Transverse colon (tissue), 4 donors: Measurements from ENCODE around the gene COLEC12. TPM values are rescaled to one million over a fixed set of nuclear protein-coding genes. Genes with fewer than 3 reads are reported as not detected.

ENCODE experiments used
- DNase-seq: peaks from one replicate; pipeline ENCODE4 v3.0.0-alpha.2; 2019
- H3K27ac ChIP-seq, 4 donors: fragments of 200-600 bp; sonication (generic); 2 replicates each; pipeline ENCODE4 v1.5.1; 2016 to 2018; ENCODE audit warnings: inconsistent platforms in 4 of 4
- H3K27me3 ChIP-seq: fragments of 200-600 bp; sonication (generic); 2 replicates; pipeline ENCODE4 v1.5.1; 2017; ENCODE audit warnings: inconsistent platforms
- H3K36me3 ChIP-seq, 4 donors: fragments of 200-600 bp; sonication (generic); 2 replicates each; pipeline ENCODE4 v1.5.1; 2017 to 2019; ENCODE audit warnings: inconsistent platforms in 4 of 4
- H3K4me1 ChIP-seq, 4 donors: fragments of 200-600 bp; sonication (generic); 2 replicates each; pipeline ENCODE4 v1.5.1; 2017 to 2020; ENCODE audit warnings: inconsistent platforms in 4 of 4
- H3K4me3 ChIP-seq, 4 donors: fragments of 200-600 bp; sonication (generic); 1 replicate in 1 of 4; 2 replicates in 3 of 4; pipeline versions ENCODE4 v1.5.1 to v1.6.1; 2017 to 2019; ENCODE audit warnings: inconsistent platforms in 4 of 4
- H3K9me3 ChIP-seq, 2 donors: fragments of 200-600 bp; sonication (generic); 2 replicates each; pipeline ENCODE4 v1.5.1; 2017 to 2019; ENCODE audit warnings: inconsistent platforms in 2 of 2
- CTCF ChIP-seq, 5 experiments: fragments of 200-600 bp in 3 of 5; fragments of 450-650 bp in 2 of 5; sonication (generic) in 3 of 5; IDR thresholded peaks; 1 replicate in 2 of 5; 2 replicates in 3 of 5; pipeline ENCODE4 v1.5.1; 2016 to 2017; ENCODE audit warnings: antibody characterized with exemption in 5 of 5, inconsistent platforms in 3 of 5, mild to moderate bottlenecking in 2 of 5, moderate library complexity in 1 of 5
- EP300 ChIP-seq: sonication (generic); formaldehyde crosslinking; IDR thresholded peaks from one replicate; pipeline ENCODE4 v1.6.1; 2017; ENCODE audit warnings: antibody characterized with exemption, low read depth
- POLR2A ChIP-seq: fragments of 450-650 bp; IDR thresholded peaks from one replicate; pipeline ENCODE4 v1.6.1; 2016; ENCODE audit warnings: antibody characterized with exemption, mild to moderate bottlenecking, moderate library complexity
- POLR2AphosphoS5 ChIP-seq, 3 donors: sonication (generic); formaldehyde crosslinking; IDR thresholded peaks; one replicate each; pipeline ENCODE4 v1.6.1; 2016; ENCODE audit warnings: antibody characterized with exemption in 3 of 3
- WGBS, 2 donors: methylation state at CpG; one replicate each; pipeline ENCODE4 v1.1.5; 2018; ENCODE audit warnings: low coverage in 1 of 2; 5-methylcytosine and 5-hydroxymethylcytosine counted together
- in situ Hi-C, 4 donors: fragments of 200-750 bp; cut with MboI; loops; one replicate each; pipeline versions ENCODE4 v1.15.0 to v1.15.1; 2017; ENCODE audit warnings: low sequenced_read_pairs in 3 of 4, low pct_ligation_motif_present in 1 of 4, low pct_unique_long_range_greater_than_20kb in 1 of 4
- intact Hi-C: fragments of 100-400 bp; cut with DNase I; formaldehyde crosslinking; loops from one replicate; pipeline ENCODE4 v1.15.1; 2023; ENCODE audit warnings: low total_unique reads
- total RNA-seq, 4 donors: library from RNA; depleted of rRNA; stranded (reverse); fragments of >200 nt; gene quantifications; one replicate each; pipeline ENCODE4 v1.1.0, GENCODE V29; 2016

Gene COLEC12
- total RNA-seq, 4 donors from 2014 or later = 1.4 to 7.8 (median 2.8) TPM

GRCh38 chr18:340044-340443 is 160.5 kb downstream of the COLEC12 start:
- Histone ChIP-seq H3K4me3 (no peak overlapping the region), H3K4me1 (no peaks in the 10 kb centered on the region), H3K9me3 (no peaks in the 10 kb centered on the region), H3K27me3 (no peaks in the 10 kb centered on the region), H3K36me3 (no peaks in the 10 kb centered on the region), H3K27ac (peak overlapping the region in 3 of 4 donors; percentile 1 to 47 (median 21))
- TF ChIP-seq CTCF (IDR thresholded peaks at IDR 0.05) = no peak
- TF ChIP-seq EP300 = no peak
- no peak for TF ChIP-seq POLR2A
- peak in 1 of 3 donors; percentile 32 for TF ChIP-seq POLR2AphosphoS5 (IDR thresholded peaks at IDR 0.05)
- WGBS, 2 donors = 72% methylated on average over 9 to 10 of the region's 10 CpGs
- in situ Hi-C loops (no loop called here), intact Hi-C loops (no loop called here)
- DNase-seq = no peak

DNA sequence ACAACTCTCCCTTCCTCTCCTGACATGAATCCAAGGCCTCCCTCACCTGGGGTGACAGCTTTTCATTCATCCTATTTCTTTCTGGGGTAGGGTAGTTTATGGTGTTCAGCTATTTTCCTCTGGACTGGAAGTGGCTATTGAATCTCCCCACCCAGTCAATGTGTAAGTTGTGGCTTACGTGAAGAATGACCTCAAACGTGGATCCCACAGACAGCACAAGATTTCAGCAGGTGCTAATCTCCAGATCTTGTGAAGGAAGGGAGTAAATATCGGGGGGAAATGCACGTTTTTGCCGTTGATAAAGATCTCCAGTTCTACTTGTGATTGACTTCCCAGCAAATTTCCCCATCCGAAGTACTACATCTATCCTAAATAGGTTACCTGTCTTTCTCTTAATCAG is 161.3 kb downstream of the COLEC12 start:
- no peak overlapping the region for H3K4me3 ChIP-seq
- TF ChIP-seq POLR2A = no peak
- TF ChIP-seq EP300 = no peak
- TF ChIP-seq CTCF (IDR thresholded peaks at IDR 0.05) = no peak
- no peak for TF ChIP-seq POLR2AphosphoS5 (IDR thresholded peaks at IDR 0.05)
- intact Hi-C loops = no loop called here
- peak overlapping the region in 1 of 4 donors; percentile 51 for H3K27ac ChIP-seq
- H3K9me3 ChIP-seq = no peaks in the 10 kb centered on the region
- H3K27me3 ChIP-seq = no peaks in the 10 kb centered on the region
- H3K36me3 ChIP-seq = no peaks in the 10 kb centered on the region
- 67 to 78% methylated on average over 4 to 6 of the region's 6 CpGs for WGBS, 2 donors
- DNase-seq = no peak
- H3K4me1 ChIP-seq = no peaks in the 10 kb centered on the region
- in situ Hi-C loops = no loop called here

DNA sequence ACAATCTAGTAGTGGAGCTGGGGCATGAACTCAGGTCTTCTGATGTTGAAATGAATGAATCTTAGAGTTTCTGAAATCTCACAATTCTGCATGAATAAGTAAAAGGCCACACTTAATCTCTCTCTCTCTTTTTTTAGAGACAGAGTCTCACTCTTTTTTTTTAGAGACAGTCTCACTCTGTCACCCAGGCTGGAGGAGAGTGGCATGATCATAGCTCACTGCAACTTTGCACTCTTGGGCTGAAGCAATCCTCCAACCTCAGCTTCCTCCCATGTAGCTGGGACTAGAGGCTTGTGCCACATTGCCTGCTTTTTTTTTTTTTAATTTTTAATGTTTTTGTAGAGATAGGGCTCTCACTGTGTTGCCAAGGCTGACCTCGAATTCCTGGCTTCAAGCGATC is 163.8 kb downstream of the COLEC12 start:
- Histone ChIP-seq H3K36me3 (no peaks in the 10 kb centered on the region), H3K27me3 (no peaks in the 10 kb centered on the region), H3K9me3 (no peaks in the 10 kb centered on the region), H3K4me1 (peaks cover 0 to 16% (median 4%) of the 10 kb centered on the region in 4 donors), H3K4me3 (no peak overlapping the region), H3K27ac (no peak overlapping the region)
- in situ Hi-C loops = no loop called here
- intact Hi-C loops = no loop called here
- DNase-seq = no peak
- WGBS, 2 donors = 68 to 83% methylated on average over 2 of the region's 2 CpGs
- TF ChIP-seq CTCF (IDR thresholded peaks at IDR 0.05) (no peak), POLR2A (no peak), POLR2AphosphoS5 (IDR thresholded peaks at IDR 0.05) (no peak), EP300 (no peak)

DNA sequence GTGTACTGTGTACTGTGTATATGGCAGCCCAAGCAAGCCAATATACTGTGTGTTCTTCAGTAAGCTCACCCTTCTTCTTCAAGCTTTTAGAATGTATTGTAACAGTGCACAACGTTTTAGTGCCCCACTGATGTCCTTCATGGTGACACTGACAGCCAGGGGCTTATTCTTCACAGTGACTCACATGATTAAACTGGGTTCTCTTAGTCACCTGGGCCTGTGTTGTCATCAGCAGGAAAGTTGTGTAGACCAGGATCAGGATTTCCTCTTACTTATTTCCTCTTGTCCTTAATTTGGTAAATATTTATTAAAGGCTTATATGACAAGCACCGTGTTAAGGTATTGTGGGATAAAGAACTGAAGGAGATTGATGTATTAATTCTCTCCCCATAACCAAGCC is 164.8 kb downstream of the COLEC12 start:
- in situ Hi-C loops = no loop called here
- no peak for TF ChIP-seq POLR2AphosphoS5 (IDR thresholded peaks at IDR 0.05)
- no peak for TF ChIP-seq CTCF (IDR thresholded peaks at IDR 0.05)
- TF ChIP-seq EP300 = no peak
- no peak for TF ChIP-seq POLR2A
- H3K9me3 ChIP-seq = no peaks in the 10 kb centered on the region

More for the DNA sequence above, 164.8 kb downstream of the COLEC12 start:
- WGBS, 2 donors = 58 to 70% methylated on average over 1 to 2 of the region's 2 CpGs
- Histone ChIP-seq H3K4me3 (no peak overlapping the region), H3K36me3 (no peaks in the 10 kb centered on the region), H3K27me3 (no peaks in the 10 kb centered on the region), H3K27ac (no peak overlapping the region), H3K4me1 (peaks cover 0 to 24% (median 4%) of the 10 kb centered on the region in 4 donors)
- intact Hi-C loops = no loop called here
- no peak for DNase-seq
